Progenitor cell of endocrine pancreas (in vitro differentiated cells): ENCODE measurements around the gene ATF2. TPM values are rescaled to one million over a fixed set of nuclear protein-coding genes. Genes with fewer than 3 reads are reported as not detected.

ENCODE experiments used
- DNase-seq: peaks from one replicate; pipeline ENCODE4 v3.0.0; 2021; ENCODE audit warnings: low spot score; ENCODE audit not compliant: unreplicated experiment
- H3K27ac Mint-ChIP-seq: 2 replicates; pipeline ENCODE4 v1.8.0; 2021; ENCODE audit warnings: mild to moderate bottlenecking, moderate library complexity, mixed read lengths
- H3K27me3 Mint-ChIP-seq: 2 replicates; pipeline ENCODE4 v1.8.0; 2021; ENCODE audit warnings: mixed read lengths
- H3K36me3 Mint-ChIP-seq: 2 replicates; pipeline ENCODE4 v1.8.0; 2022; ENCODE audit warnings: mixed read lengths; ENCODE audit not compliant: insufficient read depth
- H3K4me1 Mint-ChIP-seq: 2 replicates; pipeline ENCODE4 v1.8.0; 2021; ENCODE audit warnings: low read depth, mixed read lengths
- H3K4me3 Mint-ChIP-seq: 2 replicates; pipeline ENCODE4 v1.8.0; 2021; ENCODE audit warnings: low read depth, mild to moderate bottlenecking, moderate library complexity, mixed read lengths
- H3K9me3 Mint-ChIP-seq: 2 replicates; pipeline ENCODE4 v1.8.0; 2021; ENCODE audit warnings: low read depth, mixed read lengths
- CTCF ChIP-seq: fragments of 200-600 bp; sonication (generic); IDR thresholded peaks from one replicate; pipeline ENCODE4 v1.5.0; 2021; ENCODE audit warnings: antibody characterized with exemption, mild to moderate bottlenecking; ENCODE audit not compliant: unreplicated experiment
- total RNA-seq: library from RNA; stranded (reverse); gene quantifications from 2 replicates; pipeline ENCODE4 v1.2.1, GENCODE V29; 2021

ATF2 gene
- total RNA-seq, 1 donor from 2014 or later = 58.9 TPM

DNA sequence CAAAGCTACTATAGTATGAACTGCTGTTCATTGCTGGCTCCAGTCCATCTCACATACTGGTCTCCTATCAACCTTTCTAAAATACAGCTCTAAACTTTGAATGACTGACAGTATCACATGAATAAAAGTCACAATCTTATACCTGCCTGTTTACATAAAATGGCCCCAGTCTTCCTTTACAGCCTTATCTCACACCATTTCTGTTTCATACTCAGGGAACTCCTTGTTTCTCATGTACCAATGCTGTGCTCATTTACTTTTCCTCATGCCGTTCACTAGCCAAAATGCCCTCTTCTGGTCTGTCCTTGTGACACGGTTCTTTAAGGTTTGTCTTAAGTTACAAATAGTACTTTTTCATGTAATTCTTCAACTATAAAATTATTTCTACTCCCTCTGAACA lies 7.3 kb upstream of the ATF2 start:
- no peak overlapping the region for H3K4me3 Mint-ChIP-seq
- TF ChIP-seq CTCF = no peak
- peaks cover 1% of the 10 kb centered on the region for H3K4me1 Mint-ChIP-seq
- no peak overlapping the region for H3K27ac Mint-ChIP-seq
- no peaks in the 10 kb centered on the region for H3K9me3 Mint-ChIP-seq
- peaks cover 9% of the 10 kb centered on the region for H3K36me3 Mint-ChIP-seq
- H3K27me3 Mint-ChIP-seq = no peaks in the 10 kb centered on the region
- DNase-seq = no peak

DNA sequence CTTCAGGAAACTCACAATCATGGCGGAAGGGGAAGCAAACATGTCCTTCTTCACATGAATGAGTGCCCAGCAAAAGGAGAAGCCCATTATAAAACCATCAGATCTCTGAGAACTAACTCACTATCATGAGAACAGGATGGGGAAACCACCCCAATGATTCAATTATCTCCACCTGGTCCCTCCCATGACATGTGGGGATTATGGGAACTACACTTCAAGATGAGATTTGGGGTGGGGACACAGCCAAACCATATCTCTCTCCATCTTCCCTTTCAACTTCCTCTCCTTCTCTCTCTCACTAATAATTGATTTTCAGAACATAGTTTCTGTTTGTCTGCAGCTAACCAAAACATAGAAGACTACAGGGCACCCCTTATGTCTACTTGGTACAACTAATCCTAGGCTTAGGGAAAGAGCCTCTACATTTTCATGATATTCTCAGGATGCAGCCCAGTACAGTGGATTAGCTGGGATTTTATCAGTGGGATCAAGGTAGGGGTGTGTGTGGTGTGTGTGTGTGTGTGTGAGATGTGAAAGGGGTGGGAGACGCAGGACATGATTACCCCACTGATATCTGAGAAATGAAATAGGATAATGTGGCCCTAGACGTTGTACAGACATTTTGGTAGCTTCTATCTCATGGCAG lies 2.8 kb upstream of the ATF2 start:
- H3K27me3 Mint-ChIP-seq = no peaks in the 10 kb centered on the region
- H3K4me1 Mint-ChIP-seq = peaks cover 13% of the 10 kb centered on the region
- no peak for TF ChIP-seq CTCF
- no peak overlapping the region for H3K4me3 Mint-ChIP-seq
- H3K36me3 Mint-ChIP-seq = no peaks in the 10 kb centered on the region
- no peak overlapping the region for H3K27ac Mint-ChIP-seq
- no peak for DNase-seq
- no peaks in the 10 kb centered on the region for H3K9me3 Mint-ChIP-seq

GRCh38 chr2:175169191-175169590 lies 1.2 kb upstream of the ATF2 start:
- H3K27ac Mint-ChIP-seq = peak overlapping the region; percentile 5
- H3K9me3 Mint-ChIP-seq = no peaks in the 10 kb centered on the region
- H3K4me3 Mint-ChIP-seq = peak overlapping the region; percentile 99
- no peak for TF ChIP-seq CTCF
- H3K36me3 Mint-ChIP-seq = peaks cover 1% of the 10 kb centered on the region
- peaks cover 14% of the 10 kb centered on the region for H3K4me1 Mint-ChIP-seq
- H3K27me3 Mint-ChIP-seq = no peaks in the 10 kb centered on the region
- no peak for DNase-seq

GRCh38 chr2:175168564-175168945 lies 552 bp upstream of the ATF2 start:
- Mint-ChIP-seq H3K9me3 (no peaks in the 10 kb centered on the region), H3K27me3 (no peaks in the 10 kb centered on the region), H3K36me3 (peaks cover 1% of the 10 kb centered on the region), H3K27ac (peak overlapping the region; percentile 99), H3K4me1 (peaks cover 14% of the 10 kb centered on the region), H3K4me3 (peak overlapping the region; percentile 99)
- DNase-seq = no peak
- TF ChIP-seq CTCF = no peak

- DNase-seq = peak; percentile 15
- Mint-ChIP-seq H3K9me3 (no peaks in the 10 kb centered on the region), H3K4me1 (peaks cover 14% of the 10 kb centered on the region), H3K27ac (peak overlapping the region; percentile 99), H3K36me3 (peaks cover 1% of the 10 kb centered on the region), H3K4me3 (peak overlapping the region; percentile 99), H3K27me3 (no peaks in the 10 kb centered on the region)
- no peak for TF ChIP-seq CTCF
Observed at GRCh38 chr2:175167076-175167791, 769 bp downstream of the ATF2 start.
